ENCODE measurements around the gene TFAP2B. TPM values are rescaled to one million over a fixed set of nuclear protein-coding genes. Genes with fewer than 3 reads are reported as not detected.

TFAP2B gene
- polyA plus RNA-seq, 1 donor: not detected

GRCh38 chr6:50873167-50873566 lies 54.5 kb downstream of the TFAP2B start:
- Histone ChIP-seq H3K4me1 (ENCODE audit: control insufficient read depth, insufficient read depth, low read length) (no peaks in the 10 kb centered on the region), H3K9me3 (ENCODE audit: control insufficient read depth, low read depth, low read length) (no peaks in the 10 kb centered on the region), H3K27ac (ENCODE audit: low read length) (no peak overlapping the region), H3K4me3 (ENCODE audit: low read length) (no peak overlapping the region), H3K36me3 (ENCODE audit: control insufficient read depth, insufficient read depth, low read length) (no peaks in the 10 kb centered on the region), H3K27me3 (ENCODE audit: control insufficient read depth, insufficient read depth, low read length) (no peaks in the 10 kb centered on the region)
- DNase-seq: no peak
- 71% methylated on average over 1 of the region's 1 CpG for WGBS (ENCODE audit: insufficient coverage, low lambda C conversion rate)

GRCh38 chr6:50884364-50884763 lies 65.7 kb downstream of the TFAP2B start:
- H3K36me3 ChIP-seq (ENCODE audit: control insufficient read depth, insufficient read depth, low read length): no peaks in the 10 kb centered on the region
- H3K27me3 ChIP-seq (ENCODE audit: control insufficient read depth, insufficient read depth, low read length): no peaks in the 10 kb centered on the region
- DNase-seq: no peak
- H3K4me3 ChIP-seq (ENCODE audit: low read length): no peak overlapping the region
- WGBS (ENCODE audit: insufficient coverage, low lambda C conversion rate): no CpG with 5 or more reads among the region's 3 CpGs
- no peaks in the 10 kb centered on the region for H3K9me3 ChIP-seq (ENCODE audit: control insufficient read depth, low read depth, low read length)
- no peaks in the 10 kb centered on the region for H3K4me1 ChIP-seq (ENCODE audit: control insufficient read depth, insufficient read depth, low read length)
- H3K27ac ChIP-seq (ENCODE audit: low read length): no peak overlapping the region

- no peak for DNase-seq
- H3K4me3 ChIP-seq (ENCODE audit: low read length): no peak overlapping the region
- H3K36me3 ChIP-seq (ENCODE audit: control insufficient read depth, insufficient read depth, low read length): no peaks in the 10 kb centered on the region
- H3K27me3 ChIP-seq (ENCODE audit: control insufficient read depth, insufficient read depth, low read length): no peaks in the 10 kb centered on the region
- no peak overlapping the region for H3K27ac ChIP-seq (ENCODE audit: low read length)
- WGBS (ENCODE audit: insufficient coverage, low lambda C conversion rate): no CpG with 5 or more reads among the region's 1 CpG
- H3K9me3 ChIP-seq (ENCODE audit: control insufficient read depth, low read depth, low read length): no peaks in the 10 kb centered on the region
- H3K4me1 ChIP-seq (ENCODE audit: control insufficient read depth, insufficient read depth, low read length): no peaks in the 10 kb centered on the region
These were observed 68.4 kb downstream of the TFAP2B start for GRCh38 chr6:50887112-50887511.

- no peaks in the 10 kb centered on the region for H3K4me1 ChIP-seq (ENCODE audit: control insufficient read depth, insufficient read depth, low read length)
- no peaks in the 10 kb centered on the region for H3K36me3 ChIP-seq (ENCODE audit: control insufficient read depth, insufficient read depth, low read length)
- no peak overlapping the region for H3K27ac ChIP-seq (ENCODE audit: low read length)
- H3K9me3 ChIP-seq (ENCODE audit: control insufficient read depth, low read depth, low read length): no peaks in the 10 kb centered on the region
- no peaks in the 10 kb centered on the region for H3K27me3 ChIP-seq (ENCODE audit: control insufficient read depth, insufficient read depth, low read length)
- 67% methylated on average over 1 of the region's 3 CpGs for WGBS (ENCODE audit: insufficient coverage, low lambda C conversion rate)
- DNase-seq: no peak
- H3K4me3 ChIP-seq (ENCODE audit: low read length): no peak overlapping the region
These were observed 70.8 kb downstream of the TFAP2B start for GRCh38 chr6:50889497-50889896.

- no peak overlapping the region for H3K27ac ChIP-seq (ENCODE audit: low read length)
- H3K4me1 ChIP-seq (ENCODE audit: control insufficient read depth, insufficient read depth, low read length): no peaks in the 10 kb centered on the region
- no peaks in the 10 kb centered on the region for H3K9me3 ChIP-seq (ENCODE audit: control insufficient read depth, low read depth, low read length)
- WGBS (ENCODE audit: insufficient coverage, low lambda C conversion rate): 40% methylated on average over 1 of the region's 2 CpGs
- no peak for DNase-seq
- no peaks in the 10 kb centered on the region for H3K36me3 ChIP-seq (ENCODE audit: control insufficient read depth, insufficient read depth, low read length)
- H3K4me3 ChIP-seq (ENCODE audit: low read length): no peak overlapping the region
- H3K27me3 ChIP-seq (ENCODE audit: control insufficient read depth, insufficient read depth, low read length): no peaks in the 10 kb centered on the region
These were observed 71.3 kb downstream of the TFAP2B start for GRCh38 chr6:50889935-50890334.

- no peak for DNase-seq
- Histone ChIP-seq H3K4me1 (ENCODE audit: control insufficient read depth, insufficient read depth, low read length) (no peaks in the 10 kb centered on the region), H3K9me3 (ENCODE audit: control insufficient read depth, low read depth, low read length) (no peaks in the 10 kb centered on the region), H3K27me3 (ENCODE audit: control insufficient read depth, insufficient read depth, low read length) (no peaks in the 10 kb centered on the region), H3K4me3 (ENCODE audit: low read length) (no peak overlapping the region), H3K36me3 (ENCODE audit: control insufficient read depth, insufficient read depth, low read length) (no peaks in the 10 kb centered on the region), H3K27ac (ENCODE audit: low read length) (no peak overlapping the region)
These were observed 71.9 kb downstream of the TFAP2B start for GRCh38 chr6:50890579-50890978.

- Histone ChIP-seq H3K27ac (ENCODE audit: low read length) (no peak overlapping the region), H3K4me3 (ENCODE audit: low read length) (no peak overlapping the region), H3K9me3 (ENCODE audit: control insufficient read depth, low read depth, low read length) (no peaks in the 10 kb centered on the region), H3K4me1 (ENCODE audit: control insufficient read depth, insufficient read depth, low read length) (no peaks in the 10 kb centered on the region), H3K36me3 (ENCODE audit: control insufficient read depth, insufficient read depth, low read length) (no peaks in the 10 kb centered on the region), H3K27me3 (ENCODE audit: control insufficient read depth, insufficient read depth, low read length) (no peaks in the 10 kb centered on the region)
- no peak for DNase-seq
These were observed 72.6 kb downstream of the TFAP2B start for GRCh38 chr6:50891290-50891689.

Other genes with a start within 250 kb of the TFAP2B start
- not detected for gene TFAP2D, start 105.3 kb upstream of the TFAP2B start, polyA plus RNA-seq

Measured in large intestine (tissue), 3 donors.